Measurements from ENCODE around the gene IMPDH2.
"Not testable (repeated sequence)": the region's sequence is repeated elsewhere in the genome, so short reads cannot be mapped to it uniquely, and the experiment has no call there.

IMPDH2 gene

GRCh38 chr3:49021213-49021812, 7.9 kb downstream of the IMPDH2 start:
- DNase-seq: peak; percentile 97

- peak; percentile 10 for DNase-seq
Measured at GRCh38 chr3:49020330-49021212, 8.6 kb downstream of the IMPDH2 start.

GRCh38 chr3:49019941-49020329, 9.3 kb downstream of the IMPDH2 start:
- no peak for DNase-seq

- no peak for DNase-seq
Measured at GRCh38 chr3:49018707-49019006, 10.5 kb downstream of the IMPDH2 start.

GRCh38 chr3:49017971-49018706, 11.1 kb downstream of the IMPDH2 start, which contains the start of gene DALRD3:
Gene DALRD3 (minus strand): TSS chr3:49018580. CDS start chr3:49018564, 16 bp downstream.
- DNase-seq: peak; percentile 43

GRCh38 chr3:49017229-49017970, 11.8 kb downstream of the IMPDH2 start:
- DNase-seq: no peak

GRCh38 chr3:49016414-49017228, 12.6 kb downstream of the IMPDH2 start:
- no peak for DNase-seq

- DNase-seq: no peak
Measured at GRCh38 chr3:49015765-49016164, 13.4 kb downstream of the IMPDH2 start.

- DNase-seq: no peak
Measured at GRCh38 chr3:49015072-49015471, 14.1 kb downstream of the IMPDH2 start.

GRCh38 chr3:49013738-49014660, 15.2 kb downstream of the IMPDH2 start:
- DNase-seq: no peak

GRCh38 chr3:49013113-49013737, 16.0 kb downstream of the IMPDH2 start:
- no peak for DNase-seq

- DNase-seq: no peak
Measured at GRCh38 chr3:49012441-49013017, 16.7 kb downstream of the IMPDH2 start.

- DNase-seq: no peak
Measured at GRCh38 chr3:49009396-49009795, 19.8 kb downstream of the IMPDH2 start.

GRCh38 chr3:49008627-49009026, 20.6 kb downstream of the IMPDH2 start:
- DNase-seq: not testable (repeated sequence)

- DNase-seq: peak; percentile 82
Measured at GRCh38 chr3:49007771-49008528, 21.2 kb downstream of the IMPDH2 start.

- DNase-seq: peak; percentile 95
Measured at GRCh38 chr3:49007068-49007770, 22.0 kb downstream of the IMPDH2 start, which contains the start of gene WDR6. Gene WDR6 (plus strand): TSS chr3:49007391. CDS start chr3:49007432, 41 bp downstream.

GRCh38 chr3:49006408-49007067, 22.7 kb downstream of the IMPDH2 start:
- no peak for DNase-seq

GRCh38 chr3:49005998-49006397, 23.2 kb downstream of the IMPDH2 start:
- no peak for DNase-seq
